ENCODE results near the gene MAN2A2.

GRCh38 chr15:90862964-90863778 lies 39.9 kb upstream of the MAN2A2 start:
- TF ChIP-seq CTCF (IDR thresholded peaks at IDR 0.05 in 4 of 5, conservative IDR thresholded peaks at IDR 0.05 in 1 of 5): no peak
- TF ChIP-seq POLR2A (IDR thresholded peaks at IDR 0.05): no peak
